ENCODE results near the gene SLC44A5. TPM values are rescaled to one million over a fixed set of nuclear protein-coding genes. Genes with fewer than 3 reads are reported as not detected.
"Not testable (repeated sequence)": the region's sequence is repeated elsewhere in the genome, so short reads cannot be mapped to it uniquely, and the experiment has no call there.

SLC44A5 gene
- polyA plus RNA-seq (2011; rRNA removed) (1.5 and 1.6 TPM in 2 replicates), polyA plus RNA-seq (2017; fragmentation: RNase III; extraction: RNeasy Plus Mini Kit Qiagen cat#74134 plus additional on column Dnase treatment) (0.10 to 0.16 TPM (median 0.14 TPM) in 3 replicates), polyA minus RNA-seq (2011; rRNA and poly(A)+ RNA removed) (0.58 and 0.66 TPM in 2 replicates)
- polyA plus RNA-seq (2012; cell fraction: cytosol; rRNA removed): 0.04 TPM in 2 replicates
- 0.07 and 0.15 TPM in 2 replicates for polyA plus RNA-seq (2012; cell fraction: nucleus; rRNA removed)

- H3K4me3 ChIP-seq: no peak within 1 kb of the TSS
- ChIA-PET CTCF (no interaction called here), POLR2A (no interaction called here)
- H3K4me1 ChIP-seq: no peaks in the 10 kb centered on the region
- TF ChIP-seq ZFP36 (IDR thresholded peaks at IDR 0.05; ENCODE audit: borderline replicate concordance, partially characterized antibody) (no peak), RCOR1 (IDR thresholded peaks at IDR 0.05; ENCODE audit: low read depth, low read length) (no peak), RAD21 (conservative IDR thresholded peaks at IDR 0.05 in 1 of 2, IDR thresholded peaks at IDR 0.05 in 1 of 2) (no peak), BHLHE40 (IDR thresholded peaks at IDR 0.05; ENCODE audit: low read depth, low read length) (no peak), RFX5 (IDR thresholded peaks at IDR 0.05) (no peak), MAZ (IDR thresholded peaks at IDR 0.05; ENCODE audit: borderline replicate concordance, low read depth, low read length) (no peak), ESRRA (IDR thresholded peaks at IDR 0.05; ENCODE audit: borderline replicate concordance, low read length) (no peak), JUN (IDR thresholded peaks at IDR 0.05) (no peak), MYC (IDR thresholded peaks at IDR 0.05; ENCODE audit: borderline replicate concordance, low read length) (no peak), TP53 (CRISPR knock-in tag; IDR thresholded peaks at IDR 0.05) (no peak), MAFK (IDR thresholded peaks at IDR 0.05; ENCODE audit: partially characterized antibody) (no peak), HMGXB4 (CRISPR knock-in tag; IDR thresholded peaks at IDR 0.05; ENCODE audit: borderline replicate concordance) (no peak)
- DNase-seq (ENCODE audit: low read depth in 1 of 2, low spot score in 1 of 2) (no peak), ATAC-seq (no peak), FAIRE-seq (no peak)
- no peak within 1 kb of the TSS for H3K4me2 ChIP-seq
- no peak within 1 kb of the TSS for H3K27ac ChIP-seq
- no peaks in the 10 kb centered on the region for H3K9me3 ChIP-seq
- 0% methylated on average over 1 of the region's 1 CpG for WGBS (ENCODE audit: missing lambda C conversion rate)
Observed at GRCh38 chr1:75611014-75611413, at the start of gene SLC44A5. SLC44A5 (minus strand) TSS chr1:75611114; CDS start chr1:75541447, 69,667 bp downstream.

GRCh38 chr1:75655931-75656330, 45.0 kb upstream of the SLC44A5 start:
- ChIA-PET POLR2A (no interaction called here), CTCF (interaction anchor here (0.6 kb wide), 1 partner anchor 143 kb away, joined by 3 read pairs; no protein-coding TSS in a partner anchor)
- Histone ChIP-seq H3K4me2 (no peak overlapping the region), H3K9me3 (no peaks in the 10 kb centered on the region), H3K27ac (no peak overlapping the region), H3K4me1 (no peaks in the 10 kb centered on the region), H3K4me3 (no peak overlapping the region)
- DNase-seq (ENCODE audit: low read depth in 1 of 2, low spot score in 1 of 2) (no peak), ATAC-seq (no peak), FAIRE-seq (no peak)
- TF ChIP-seq CHD4 (IDR thresholded peaks at IDR 0.05; ENCODE audit: borderline replicate concordance) (no peak), ZC3H11A (IDR thresholded peaks at IDR 0.05) (no peak), RNF2 (IDR thresholded peaks at IDR 0.05; ENCODE audit: borderline replicate concordance, low read depth) (no peak), JUNB (IDR thresholded peaks at IDR 0.05) (no peak), EP300 (IDR thresholded peaks at IDR 0.05) (no peak), ZFP36 (IDR thresholded peaks at IDR 0.05; ENCODE audit: borderline replicate concordance, partially characterized antibody) (no peak), NFE2L2 (conservative IDR thresholded peaks at IDR 0.05; ENCODE audit: low read length) (no peak), HOXB13 (CRISPR knock-in tag; IDR thresholded peaks at IDR 0.05; ENCODE audit: low read depth) (no peak), ELK1 (IDR thresholded peaks at IDR 0.05; ENCODE audit: low read depth, low read length) (no peak), HDAC2 (IDR thresholded peaks at IDR 0.05) (no peak)
- WGBS (ENCODE audit: missing lambda C conversion rate): 0% methylated on average over 1 of the region's 1 CpG

- WGBS (ENCODE audit: missing lambda C conversion rate): 17% methylated on average over 2 of the region's 2 CpGs
- CTCF ChIA-PET: interaction anchor here (1.0 kb wide), 1 partner anchor 9 kb away, joined by 3 read pairs; no protein-coding TSS in a partner anchor
- H3K4me3 ChIP-seq; H3K4me1 ChIP-seq; H3K27ac ChIP-seq; H3K4me2 ChIP-seq; DNase-seq (ENCODE audit: low read depth in 1 of 2, low spot score in 1 of 2); POLR2A ChIA-PET; FAIRE-seq; H3K9me3 ChIP-seq; ATAC-seq: not testable (repeated sequence)
Observed at GRCh38 chr1:75647183-75647582, 36.3 kb upstream of the SLC44A5 start.

- H3K27ac ChIP-seq; FAIRE-seq; DNase-seq (ENCODE audit: low read depth in 1 of 2, low spot score in 1 of 2); H3K9me3 ChIP-seq; POLR2A ChIA-PET; H3K4me2 ChIP-seq; ATAC-seq; H3K4me3 ChIP-seq; CTCF ChIA-PET; H3K4me1 ChIP-seq: not testable (repeated sequence)
- 30% methylated on average over 4 of the region's 4 CpGs for WGBS (ENCODE audit: missing lambda C conversion rate)
Observed at GRCh38 chr1:75645153-75645552, 34.2 kb upstream of the SLC44A5 start.
